Frontal cortex (tissue), 4 donors: Measurements from ENCODE around the gene TAS1R3. TPM values are rescaled to one million over a fixed set of nuclear protein-coding genes. Genes with fewer than 3 reads are reported as not detected.
A peak's percentile ranks its signal among the peaks of the same experiment; 100 is the strongest.

Experiments
- DNase-seq, 2 donors: peaks; one replicate each; pipeline ENCODE4 v3.0.0; 2012; ENCODE audit warnings: low spot score in 2 of 2
- FAIRE-seq: peaks from 2 replicates; lab custom pipeline; 2012; peaks lifted over from hg19 to GRCh38; lab: Jason Lieb, UNC
- total RNA-seq: library from RNA; depleted of rRNA; stranded (reverse); fragments of >200 nt; gene quantifications from one replicate; pipeline ENCODE4 v1.2.3, GENCODE V29; 2014
- donor health status: control.
- donor health status: control.
- donor health status: control.

TAS1R3 gene
- 0.41 TPM for total RNA-seq

DNA sequence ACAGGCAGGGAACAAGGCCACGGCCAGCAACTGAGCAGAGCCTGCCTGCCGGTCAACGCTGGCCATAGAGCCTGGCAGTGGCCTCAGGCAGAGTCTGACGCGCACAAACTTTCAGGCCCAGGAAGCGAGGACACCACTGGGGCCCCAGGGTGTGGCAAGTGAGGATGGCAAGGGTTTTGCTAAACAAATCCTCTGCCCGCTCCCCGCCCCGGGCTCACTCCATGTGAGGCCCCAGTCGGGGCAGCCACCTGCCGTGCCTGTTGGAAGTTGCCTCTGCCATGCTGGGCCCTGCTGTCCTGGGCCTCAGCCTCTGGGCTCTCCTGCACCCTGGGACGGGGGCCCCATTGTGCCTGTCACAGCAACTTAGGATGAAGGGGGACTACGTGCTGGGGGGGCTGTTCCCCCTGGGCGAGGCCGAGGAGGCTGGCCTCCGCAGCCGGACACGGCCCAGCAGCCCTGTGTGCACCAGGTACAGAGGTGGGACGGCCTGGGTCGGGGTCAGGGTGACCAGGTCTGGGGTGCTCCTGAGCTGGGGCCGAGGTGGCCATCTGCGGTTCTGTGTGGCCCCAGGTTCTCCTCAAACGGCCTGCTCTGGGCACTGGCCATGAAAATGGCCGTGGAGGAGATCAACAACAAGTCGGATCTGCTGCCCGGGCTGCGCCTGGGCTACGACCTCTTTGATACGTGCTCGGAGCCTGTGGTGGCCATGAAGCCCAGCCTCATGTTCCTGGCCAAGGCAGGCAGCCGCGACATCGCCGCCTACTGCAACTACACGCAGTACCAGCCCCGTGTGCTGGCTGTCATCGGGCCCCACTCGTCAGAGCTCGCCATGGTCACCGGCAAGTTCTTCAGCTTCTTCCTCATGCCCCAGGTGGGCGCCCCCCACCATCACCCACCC is at the start of gene TAS1R3:
Gene TAS1R3 (plus strand): TSS at position 213 of the 898 bp plus-strand sequence. CDS start 66 bp downstream, at position 279.
- no peak for FAIRE-seq
- no peak for DNase-seq

- DNase-seq: no peak
- no peak for FAIRE-seq
Observed at GRCh38 chr1:1281533-1282321, 49.4 kb upstream of the TAS1R3 start.

GRCh38 chr1:1282998-1283397 is 48.1 kb upstream of the TAS1R3 start:
- DNase-seq: no peak
- FAIRE-seq: no peak

DNA sequence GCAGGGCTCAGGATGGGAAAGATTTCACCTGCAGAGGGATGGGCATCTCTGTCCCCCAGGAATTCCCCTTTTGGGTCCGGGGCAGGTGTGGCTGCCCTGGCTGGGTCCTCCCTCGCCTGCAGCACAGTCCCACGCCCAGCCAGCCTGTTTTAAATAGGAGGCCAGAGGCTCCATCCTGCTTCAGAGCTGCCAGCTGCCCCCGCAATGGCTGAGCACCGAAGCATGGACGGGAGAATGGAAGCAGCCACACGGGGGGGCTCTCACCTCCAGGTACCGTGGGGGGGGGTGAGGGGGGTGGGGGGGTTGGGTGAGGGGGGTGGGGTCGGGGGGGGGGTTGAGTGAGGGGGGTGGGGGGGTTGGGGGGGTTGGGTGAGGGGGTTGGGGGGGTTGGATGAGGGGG is 47.3 kb upstream of the TAS1R3 start:
- DNase-seq: peak in 1 of 2 donors; percentile 61

GRCh38 chr1:1284221-1285101 is 46.6 kb upstream of the TAS1R3 start:
- no peak for FAIRE-seq
- no peak for DNase-seq

More for the DNA sequence above, 47.3 kb upstream of the TAS1R3 start:
- FAIRE-seq: no peak

GRCh38 chr1:1285102-1285571 is 45.9 kb upstream of the TAS1R3 start:
- FAIRE-seq (no peak), DNase-seq (no peak)

DNA sequence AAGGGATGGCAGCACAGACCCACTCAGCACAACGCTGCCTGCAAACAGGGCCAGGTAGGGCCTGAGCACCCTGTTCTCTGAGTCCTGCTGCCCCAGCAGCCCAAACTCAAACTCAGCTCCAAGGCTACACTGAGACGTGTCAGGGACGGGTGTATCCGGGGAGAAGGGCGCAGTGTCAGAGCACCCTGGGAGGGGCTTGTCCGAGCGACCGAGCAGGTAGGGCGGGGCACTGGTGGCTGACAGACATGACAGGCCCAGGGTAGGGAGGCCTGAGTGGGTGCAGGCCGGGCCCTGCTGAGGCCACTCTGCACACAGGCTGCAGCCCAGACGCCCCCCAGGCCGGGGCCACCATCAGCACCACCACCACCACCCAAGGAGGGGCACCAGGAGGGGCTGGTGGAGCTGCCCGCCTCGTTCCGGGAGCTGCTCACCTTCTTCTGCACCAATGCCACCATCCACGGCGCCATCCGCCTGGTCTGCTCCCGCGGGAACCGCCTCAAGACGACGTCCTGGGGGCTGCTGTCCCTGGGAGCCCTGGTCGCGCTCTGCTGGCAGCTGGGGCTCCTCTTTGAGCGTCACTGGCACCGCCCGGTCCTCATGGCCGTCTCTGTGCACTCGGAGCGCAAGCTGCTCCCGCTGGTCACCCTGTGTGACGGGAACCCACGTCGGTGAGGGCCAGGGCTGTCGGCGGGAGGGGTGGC is 45.3 kb upstream of the TAS1R3 start:
- DNase-seq (no peak), FAIRE-seq (no peak)

DNA sequence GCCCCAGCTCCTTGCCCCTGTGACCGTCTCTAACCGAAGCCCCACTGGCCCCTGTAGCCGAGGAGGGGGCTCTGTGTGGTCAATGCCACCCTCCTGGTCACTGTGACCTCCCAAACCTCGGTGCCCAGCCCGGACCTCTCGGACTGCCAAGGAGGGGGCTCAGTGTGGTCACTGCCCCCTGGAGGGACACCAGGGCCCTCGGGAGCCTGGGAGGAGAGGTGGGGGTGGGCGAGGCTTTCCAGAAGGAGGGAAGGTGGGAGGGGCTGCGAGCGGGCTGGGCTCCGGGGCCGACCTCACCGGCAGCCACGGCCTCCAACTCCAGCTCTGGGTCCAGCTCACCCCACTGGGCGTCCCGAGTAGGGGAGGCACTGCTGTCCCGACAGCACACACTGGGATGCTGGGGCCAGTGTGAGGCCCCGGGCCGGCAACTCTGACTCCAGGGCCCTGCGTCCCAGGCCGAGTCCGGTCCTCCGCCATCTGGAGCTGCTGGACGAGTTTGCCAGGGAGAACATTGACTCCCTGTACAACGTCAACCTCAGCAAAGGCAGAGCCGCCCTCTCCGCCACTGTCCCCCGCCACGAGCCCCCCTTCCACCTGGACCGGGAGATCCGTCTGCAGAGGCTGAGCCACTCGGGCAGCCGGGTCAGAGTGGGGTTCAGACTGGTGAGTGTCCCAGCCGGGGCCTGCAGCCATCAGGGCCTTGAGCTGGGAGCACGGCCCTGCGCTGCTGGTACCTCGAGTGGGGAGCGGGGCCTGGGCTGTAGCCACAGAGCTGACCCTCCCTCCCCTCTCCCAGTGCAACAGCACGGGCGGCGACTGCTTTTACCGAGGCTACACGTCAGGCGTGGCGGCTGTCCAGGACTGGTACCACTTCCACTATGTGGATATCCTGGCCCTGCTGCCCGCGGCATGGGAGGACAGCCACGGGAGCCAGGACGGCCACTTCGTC is 44.5 kb upstream of the TAS1R3 start:
- no peak for DNase-seq
- FAIRE-seq: no peak

DNA sequence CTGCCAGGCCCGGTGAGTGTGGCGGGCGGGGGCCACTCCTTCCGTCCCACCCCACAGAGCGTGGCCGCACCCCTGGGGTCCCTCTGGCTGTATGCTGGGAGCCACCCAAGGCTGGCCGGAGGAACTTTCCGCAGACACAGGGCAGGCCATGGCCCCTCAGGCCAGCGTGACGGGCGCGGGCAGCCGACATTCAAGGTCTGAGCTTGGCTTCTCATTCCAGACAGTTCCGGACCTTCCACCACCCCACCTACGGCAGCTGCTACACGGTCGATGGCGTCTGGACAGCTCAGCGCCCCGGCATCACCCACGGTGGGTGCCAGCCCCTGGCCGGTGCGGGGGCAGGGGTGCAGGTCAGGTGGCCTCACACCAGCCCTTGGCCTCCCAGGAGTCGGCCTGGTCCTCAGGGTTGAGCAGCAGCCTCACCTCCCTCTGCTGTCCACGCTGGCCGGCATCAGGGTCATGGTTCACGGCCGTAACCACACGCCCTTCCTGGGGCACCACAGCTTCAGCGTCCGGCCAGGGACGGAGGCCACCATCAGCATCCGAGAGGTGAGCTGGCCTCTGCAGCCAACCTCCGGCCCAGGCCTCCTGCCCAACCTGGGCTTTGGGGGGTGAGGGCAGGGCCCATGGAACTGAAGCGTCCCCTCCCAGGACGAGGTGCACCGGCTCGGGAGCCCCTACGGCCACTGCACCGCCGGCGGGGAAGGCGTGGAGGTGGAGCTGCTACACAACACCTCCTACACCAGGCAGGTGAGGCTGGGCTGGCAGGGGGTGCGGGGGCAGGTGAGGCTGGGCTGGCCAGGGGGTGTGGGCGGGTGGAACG is 43.6 kb upstream of the TAS1R3 start:
- FAIRE-seq (no peak), DNase-seq (no peak)

DNA sequence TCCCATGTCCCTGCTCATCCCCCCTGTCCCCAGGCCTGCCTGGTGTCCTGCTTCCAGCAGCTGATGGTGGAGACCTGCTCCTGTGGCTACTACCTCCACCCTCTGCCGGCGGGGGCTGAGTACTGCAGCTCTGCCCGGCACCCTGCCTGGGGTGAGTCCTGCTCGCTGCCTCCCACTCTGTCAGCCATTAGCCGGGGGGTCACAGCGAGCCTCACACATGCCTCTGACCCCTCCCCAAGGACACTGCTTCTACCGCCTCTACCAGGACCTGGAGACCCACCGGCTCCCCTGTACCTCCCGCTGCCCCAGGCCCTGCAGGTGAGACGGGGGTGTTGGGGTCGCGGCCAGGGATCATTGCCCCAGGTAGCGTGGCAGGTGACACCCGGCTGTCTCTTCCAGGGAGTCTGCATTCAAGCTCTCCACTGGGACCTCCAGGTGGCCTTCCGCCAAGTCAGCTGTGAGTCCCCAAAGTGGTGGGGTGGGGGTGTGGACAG is 40.8 kb upstream of the TAS1R3 start:
- FAIRE-seq: no peak

GRCh38 chr1:1291023-1291528 is 40.0 kb upstream of the TAS1R3 start:
- FAIRE-seq: no peak
- DNase-seq: no peak

More for the DNA sequence above, 40.8 kb upstream of the TAS1R3 start:
- DNase-seq: peak in 1 of 2 donors; percentile 73

- no peak for FAIRE-seq
Observed at GRCh38 chr1:1291548-1292441, 39.3 kb upstream of the TAS1R3 start.

DNA sequence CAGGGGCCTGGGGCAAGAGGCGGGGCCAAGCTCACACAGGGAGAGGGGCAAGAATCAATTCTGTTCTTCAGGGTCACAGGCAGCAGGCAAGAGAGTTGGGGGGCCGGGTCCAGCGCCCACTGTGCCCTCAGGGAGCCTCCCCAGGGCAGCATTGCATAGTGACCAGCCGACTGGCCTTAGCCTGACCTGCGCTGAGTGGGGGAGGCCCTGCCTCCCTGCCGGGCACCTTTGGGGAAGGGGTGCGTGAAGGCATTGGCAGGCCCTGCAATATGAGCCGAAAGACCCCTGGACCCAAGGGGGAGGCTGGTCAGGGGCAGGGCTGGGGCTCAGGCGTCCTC is 38.7 kb upstream of the TAS1R3 start:
- FAIRE-seq (no peak), DNase-seq (no peak)

More at GRCh38 chr1:1291548-1292441, 39.3 kb upstream of the TAS1R3 start:
- DNase-seq: peak in 1 of 2 donors; percentile 73

DNA sequence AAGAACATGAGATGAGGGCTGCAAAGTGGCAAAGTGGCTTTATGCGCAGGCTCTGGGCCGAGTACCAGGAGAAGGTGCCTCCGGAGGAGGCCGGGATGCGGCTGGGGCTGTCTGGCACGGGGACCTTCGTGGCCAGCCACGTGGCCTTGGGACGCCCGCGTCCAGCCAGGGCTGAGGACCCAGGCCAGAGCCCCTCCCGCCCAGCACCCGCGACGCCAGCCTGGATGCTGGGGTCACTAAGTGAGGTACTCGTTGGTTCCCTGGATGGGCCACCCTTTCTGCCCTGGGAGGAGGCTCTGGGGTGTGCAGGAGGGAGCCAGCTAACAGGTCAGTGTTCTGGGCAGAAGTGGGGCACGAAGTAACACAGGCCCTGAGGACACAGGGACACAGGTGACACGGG is 38.2 kb upstream of the TAS1R3 start:
- no peak for FAIRE-seq
- DNase-seq: no peak

DNA sequence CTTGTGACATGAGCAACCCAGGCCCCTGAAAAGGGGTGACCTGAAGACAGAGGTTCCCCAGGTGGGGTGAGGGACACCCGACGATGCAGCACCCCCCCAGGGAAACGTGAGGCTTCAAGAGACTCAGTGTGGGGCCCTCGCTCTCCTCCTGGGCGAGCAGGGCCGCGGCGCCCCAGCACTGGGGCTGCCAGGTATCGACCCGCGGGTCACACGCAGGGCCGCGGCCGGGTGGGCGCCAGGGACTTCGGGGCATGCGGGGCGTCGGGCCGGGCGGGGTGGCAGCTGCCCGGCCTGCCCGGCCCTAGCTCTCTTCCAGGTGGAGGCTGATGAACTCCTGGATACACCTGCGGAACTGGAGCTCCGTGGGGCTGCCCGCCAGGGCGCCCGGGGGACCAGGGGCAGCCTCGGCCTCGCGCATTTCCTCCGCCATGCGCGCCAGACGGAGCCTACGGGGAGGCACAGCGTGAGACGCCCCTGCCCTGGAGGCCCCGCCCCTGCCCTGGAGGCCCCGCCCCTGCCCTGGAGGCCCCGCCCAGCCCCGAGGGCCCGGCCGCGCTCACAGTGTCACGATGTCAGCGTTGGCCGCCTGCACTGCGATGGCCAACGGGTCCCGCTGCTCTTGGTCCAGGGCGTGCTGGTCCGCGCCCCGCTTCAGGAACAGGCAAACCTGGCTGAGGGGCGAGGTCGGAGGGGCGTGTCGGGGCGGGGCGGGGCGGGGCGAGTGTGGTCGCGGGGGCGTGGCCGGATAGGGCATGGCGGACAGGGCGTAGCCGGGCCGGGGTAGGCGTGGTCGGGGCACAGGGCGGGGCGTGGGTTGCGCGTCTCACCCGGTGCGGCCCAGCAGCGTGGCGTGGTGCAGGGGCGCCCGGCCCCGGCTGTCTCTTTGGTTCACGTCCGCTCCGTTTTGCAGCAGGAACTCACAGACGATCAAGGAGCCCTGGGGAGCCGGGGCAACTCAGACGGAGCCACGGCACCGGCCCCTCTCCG is 37.5 kb upstream of the TAS1R3 start:
- DNase-seq (no peak), FAIRE-seq (no peak)
